GM13977 (cell line): ENCODE data around the gene CYB561D1.
A peak's percentile ranks its signal among the peaks of the same experiment; 100 is the strongest.

Source experiments
- DNase-seq: peaks from one replicate; pipeline ENCODE4 v3.0.0; 2012; ENCODE audit warnings: low spot score
- in situ Hi-C: fragments of 300-500 bp; cut with MboI; formaldehyde crosslinking; loops from one replicate; pipeline ENCODE4 v1.12.0; 2022; ENCODE audit warnings: low sequenced_read_pairs, low pct_unique_long_range_greater_than_20kb, mixed read lengths, inconsistent platforms; ENCODE audit not compliant: unreplicated experiment
- TF ChIP-seq, protein P1 (sequence below): IDR thresholded peaks from 2 replicates; pipeline ENCODE4 v1.5.1; 2012; ENCODE audit warnings: mild to moderate bottlenecking, control low read depth; ENCODE audit not compliant: insufficient read depth; ENCODE audit errors: extremely low read depth, missing control alignments

Gene CYB561D1

DNA sequence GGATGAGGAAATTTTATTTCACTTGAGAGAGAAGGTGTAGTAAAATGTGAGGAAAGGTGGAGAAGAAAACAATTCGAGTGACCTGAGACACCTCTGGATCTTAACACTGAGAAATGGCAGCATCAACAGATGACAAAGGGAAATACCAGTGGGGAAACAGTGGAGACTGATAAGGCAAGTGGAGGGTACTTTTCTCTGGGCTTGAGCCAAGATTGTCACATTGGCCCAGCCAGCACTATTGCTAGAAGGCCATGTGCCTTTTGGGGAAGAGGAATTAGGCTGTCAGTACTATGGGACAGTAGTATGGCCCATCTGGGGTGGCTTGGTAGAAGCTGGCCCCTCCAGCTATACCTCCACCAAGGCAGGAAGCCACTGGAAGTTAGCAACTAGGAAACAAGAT is 19.2 kb upstream of the CYB561D1 start:
- TF ChIP-seq, protein P1, sequence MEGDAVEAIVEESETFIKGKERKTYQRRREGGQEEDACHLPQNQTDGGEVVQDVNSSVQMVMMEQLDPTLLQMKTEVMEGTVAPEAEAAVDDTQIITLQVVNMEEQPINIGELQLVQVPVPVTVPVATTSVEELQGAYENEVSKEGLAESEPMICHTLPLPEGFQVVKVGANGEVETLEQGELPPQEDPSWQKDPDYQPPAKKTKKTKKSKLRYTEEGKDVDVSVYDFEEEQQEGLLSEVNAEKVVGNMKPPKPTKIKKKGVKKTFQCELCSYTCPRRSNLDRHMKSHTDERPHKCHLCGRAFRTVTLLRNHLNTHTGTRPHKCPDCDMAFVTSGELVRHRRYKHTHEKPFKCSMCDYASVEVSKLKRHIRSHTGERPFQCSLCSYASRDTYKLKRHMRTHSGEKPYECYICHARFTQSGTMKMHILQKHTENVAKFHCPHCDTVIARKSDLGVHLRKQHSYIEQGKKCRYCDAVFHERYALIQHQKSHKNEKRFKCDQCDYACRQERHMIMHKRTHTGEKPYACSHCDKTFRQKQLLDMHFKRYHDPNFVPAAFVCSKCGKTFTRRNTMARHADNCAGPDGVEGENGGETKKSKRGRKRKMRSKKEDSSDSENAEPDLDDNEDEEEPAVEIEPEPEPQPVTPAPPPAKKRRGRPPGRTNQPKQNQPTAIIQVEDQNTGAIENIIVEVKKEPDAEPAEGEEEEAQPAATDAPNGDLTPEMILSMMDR: no peak
- DNase-seq: no peak
- in situ Hi-C loops: no loop called here

DNA sequence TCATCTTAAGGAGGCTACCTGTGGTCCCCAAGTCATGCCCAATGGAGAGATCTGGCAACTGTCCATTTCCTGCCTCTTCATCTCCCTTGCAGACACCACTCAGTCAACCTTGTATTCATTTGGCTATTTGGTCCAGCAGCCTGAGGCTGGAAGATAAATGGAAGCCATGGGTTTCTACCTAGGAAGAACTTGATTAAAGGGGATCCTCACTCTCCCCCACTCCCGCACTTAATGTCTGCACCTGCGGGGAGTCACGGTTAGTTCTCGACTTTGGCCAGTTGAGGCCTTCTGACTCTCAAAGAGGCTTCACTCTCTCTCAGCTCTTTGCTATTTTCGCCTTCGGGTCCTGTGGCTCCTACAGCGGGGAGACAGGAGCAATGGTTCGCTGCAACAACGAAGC is 18.6 kb upstream of the CYB561D1 start:
- in situ Hi-C loops: no loop called here

DNA sequence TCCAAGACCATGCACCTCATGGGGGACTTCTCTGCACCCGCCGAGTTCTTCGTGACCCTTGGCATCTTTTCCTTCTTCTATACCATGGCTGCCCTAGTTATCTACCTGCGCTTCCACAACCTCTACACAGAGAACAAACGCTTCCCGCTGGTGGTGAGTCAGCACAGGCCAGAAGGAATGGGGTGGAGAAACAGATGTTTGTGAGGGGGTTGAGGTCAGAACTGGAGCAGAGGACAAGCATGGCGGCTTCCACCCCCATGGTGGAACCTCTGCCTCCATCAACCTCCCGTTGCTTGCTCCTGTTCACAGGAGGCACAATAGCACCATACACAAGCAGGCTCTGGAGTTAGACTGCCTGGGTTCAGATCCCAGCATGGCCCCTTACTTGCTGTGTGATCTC is 17.1 kb upstream of the CYB561D1 start:
- DNase-seq: no peak
- TF ChIP-seq, protein P1: no peak
- in situ Hi-C loops: no loop called here

More for the DNA sequence above, 18.6 kb upstream of the CYB561D1 start:
- TF ChIP-seq, protein P1: no peak
- DNase-seq: no peak

DNA sequence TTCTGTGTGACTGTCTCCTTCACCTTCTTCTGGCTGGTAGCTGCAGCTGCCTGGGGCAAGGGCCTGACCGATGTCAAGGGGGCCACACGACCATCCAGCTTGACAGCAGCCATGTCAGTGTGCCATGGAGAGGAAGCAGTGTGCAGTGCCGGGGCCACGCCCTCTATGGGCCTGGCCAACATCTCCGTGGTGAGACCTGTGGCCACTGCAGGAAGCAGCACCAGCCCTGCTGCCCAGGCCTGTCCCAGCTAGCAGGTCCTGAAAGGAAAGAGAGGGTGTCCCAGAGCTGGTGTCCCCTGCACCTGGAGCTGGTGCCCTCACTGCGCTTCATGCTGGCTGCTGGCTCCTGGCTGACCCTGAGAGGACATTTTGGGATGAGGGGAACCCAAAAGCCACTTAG is 16.1 kb upstream of the CYB561D1 start:
- no peak for DNase-seq
- in situ Hi-C loops: no loop called here

DNA sequence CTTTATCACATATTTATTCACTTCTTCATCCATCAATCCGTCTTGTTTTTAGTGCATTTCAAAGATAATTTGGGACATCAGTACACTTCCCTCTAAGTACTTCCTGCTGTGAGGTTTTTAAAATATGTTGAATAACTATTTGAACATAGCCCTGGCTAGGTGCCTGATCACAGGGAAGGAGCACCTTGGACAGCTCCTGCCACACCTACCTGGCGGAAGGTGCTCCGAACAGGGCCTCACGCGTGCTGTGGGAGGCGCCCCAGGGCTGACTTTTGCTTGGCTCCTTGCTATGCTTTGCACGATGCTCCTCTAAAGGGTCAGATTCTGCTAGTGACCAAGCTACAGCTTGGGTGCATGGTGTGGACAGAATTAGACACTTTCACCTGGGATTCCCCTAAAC is 15.1 kb upstream of the CYB561D1 start:
- in situ Hi-C loops: no loop called here
- DNase-seq: peak; percentile 48
- TF ChIP-seq, protein P1: no peak

More for the DNA sequence above, 16.1 kb upstream of the CYB561D1 start:
- TF ChIP-seq, protein P1: no peak

DNA sequence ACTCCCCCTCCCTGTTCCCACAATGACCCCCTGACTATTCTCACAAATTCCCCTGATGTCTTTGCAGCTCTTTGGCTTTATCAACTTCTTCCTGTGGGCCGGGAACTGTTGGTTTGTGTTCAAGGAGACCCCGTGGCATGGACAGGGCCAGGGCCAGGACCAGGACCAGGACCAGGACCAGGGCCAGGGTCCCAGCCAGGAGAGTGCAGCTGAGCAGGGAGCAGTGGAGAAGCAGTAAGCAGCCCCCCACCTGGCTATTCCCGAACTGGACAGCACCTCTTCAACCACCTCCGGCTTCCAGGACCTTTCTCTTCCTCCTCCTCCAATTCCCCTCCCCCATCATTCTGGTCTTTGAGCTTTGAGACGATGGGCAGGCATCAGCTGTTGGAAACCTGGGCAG is 14.6 kb upstream of the CYB561D1 start:
- TF ChIP-seq, protein P1: no peak
- in situ Hi-C loops: no loop called here
- no peak for DNase-seq

DNA sequence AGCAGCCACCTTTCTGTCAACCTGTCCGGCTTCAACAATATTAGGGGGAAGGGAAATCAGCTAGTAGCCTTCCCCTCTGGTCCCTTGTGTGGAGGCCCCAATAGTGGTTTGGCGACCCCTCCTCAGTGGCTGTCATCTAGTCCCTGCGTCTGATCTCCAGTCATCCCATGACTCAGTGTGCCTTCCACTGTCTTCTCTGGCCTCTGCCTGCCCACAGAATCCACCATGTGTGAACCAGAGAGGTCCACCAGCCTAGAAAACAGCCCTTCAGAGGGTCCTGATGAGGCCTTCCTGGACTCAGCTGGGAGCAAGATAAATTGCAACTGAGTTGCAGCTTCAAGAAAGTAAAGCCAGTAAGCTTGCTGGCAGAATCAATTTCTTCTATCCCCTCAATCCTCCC is 14.0 kb upstream of the CYB561D1 start:
- TF ChIP-seq, protein P1: no peak
- in situ Hi-C loops: no loop called here
- DNase-seq: no peak
